CD4-positive, alpha-beta T cell (primary cell): ENCODE data around the gene INSIG1. TPM values are rescaled to one million over a fixed set of nuclear protein-coding genes. Genes with fewer than 3 reads are reported as not detected.

Experiments used
- ATAC-seq: fragments of 200-7000 bp; cut with Tn5 transposase; one replicate; pipeline ENCODE4 v1.10.0; 2022; ENCODE audit warnings: mild to moderate bottlenecking; ENCODE audit not compliant: poor library complexity
- CTCF ChIA-PET: fragments of 350-600 bp; sonication (Branson Sonifier 250); formaldehyde crosslinking; loops from one replicate; lab custom pipeline; 2021; ENCODE audit warnings: antibody characterized with exemption, inconsistent platforms; lab: Charles Lee
- POLR2A ChIA-PET: fragments of 350-600 bp; sonication (Branson Sonifier 250); formaldehyde crosslinking; loops from one replicate; lab custom pipeline; 2021; ENCODE audit warnings: antibody characterized with exemption, inconsistent platforms; lab: Charles Lee
- DNase-seq, 14 experiments: peaks; one replicate each; pipeline ENCODE4 v3.0.0-alpha.2; 2013 to 2020; ENCODE audit warnings: mixed read lengths in 2 of 14
- H3K27ac ChIP-seq, 2 donors: one replicate each; pipeline versions ENCODE4 v1.5.1 to v1.7.0; 2013; ENCODE audit warnings: low read length in 2 of 2, low read depth in 1 of 2, mild to moderate bottlenecking in 1 of 2
- H3K27me3 ChIP-seq, 2 experiments: 1 replicate in 1 of 2; 2 replicates in 1 of 2; pipeline versions ENCODE4 v1.6.1 to v1.7.0; 2013; ENCODE audit warnings: low read length in 2 of 2, control low read depth in 1 of 2, mild to moderate bottlenecking in 1 of 2, moderate library complexity in 1 of 2; ENCODE audit not compliant: insufficient read depth in 2 of 2, control insufficient read depth in 1 of 2
- H3K36me3 ChIP-seq: one replicate; pipeline ENCODE4 v1.6.1; 2013; ENCODE audit warnings: low read length, control low read depth; ENCODE audit not compliant: insufficient read depth
- H3K4me1 ChIP-seq: one replicate; pipeline ENCODE4 v1.6.1; 2013; ENCODE audit warnings: low read length, control low read depth; ENCODE audit not compliant: insufficient read depth
- H3K4me3 ChIP-seq: one replicate; pipeline ENCODE4 v1.5.1; 2013; ENCODE audit warnings: mild to moderate bottlenecking, low read length, moderate library complexity
- H3K9me3 ChIP-seq, 2 experiments: 1 replicate in 1 of 2; 2 replicates in 1 of 2; pipeline versions ENCODE4 v1.6.1 to v1.7.0; 2013; ENCODE audit warnings: low read length in 2 of 2, mild to moderate bottlenecking in 2 of 2, control low read depth in 1 of 2, moderate library complexity in 1 of 2; ENCODE audit not compliant: control insufficient read depth in 1 of 2, insufficient read depth in 1 of 2
- H3K27ac Mint-ChIP-seq: one replicate; pipeline ENCODE4 v1.8.0; 2020; ENCODE audit warnings: mixed read lengths
- H3K27me3 Mint-ChIP-seq: one replicate; pipeline ENCODE4 v1.8.0; 2021; ENCODE audit warnings: mixed read lengths
- H3K36me3 Mint-ChIP-seq: one replicate; pipeline ENCODE4 v1.8.0; 2021; ENCODE audit warnings: low read depth, mixed read lengths
- H3K4me1 Mint-ChIP-seq: one replicate; pipeline ENCODE4 v1.8.0; 2021; ENCODE audit warnings: low read depth, mixed read lengths
- H3K4me3 Mint-ChIP-seq: one replicate; pipeline ENCODE4 v1.8.0; 2020; ENCODE audit warnings: mild to moderate bottlenecking, mixed read lengths
- H3K9me3 Mint-ChIP-seq: one replicate; pipeline ENCODE4 v1.8.0; 2020; ENCODE audit warnings: mixed read lengths
- intact Hi-C, 2 experiments: fragments of 100-400 bp; cut with DNase I in 1 of 2; cut with micrococcal nuclease in 1 of 2; formaldehyde crosslinking; loops; one replicate each; pipeline versions ENCODE4 v1.15.1 to v1.9.0; 2023 to 2025; cut with DNase I, micrococcal nuclease
- total RNA-seq, 174 experiments: library from RNA in 2 of 174; stranded (reverse) in 2 of 174; gene quantifications; one replicate each; pipeline ENCODE4 v1.2.3 and lab custom pipeline; 2021 to 2026
- TF ChIP-seq, protein P1 (sequence below): fragments of 200-600 bp; IDR thresholded peaks from one replicate; pipeline ENCODE4 v1.8.0; 2022; ENCODE audit warnings: antibody characterized with exemption, mild to moderate bottlenecking

The INSIG1 gene
- total RNA-seq, 2 experiments from 2014 or later, result 58.1 to 60.9 TPM

DNA sequence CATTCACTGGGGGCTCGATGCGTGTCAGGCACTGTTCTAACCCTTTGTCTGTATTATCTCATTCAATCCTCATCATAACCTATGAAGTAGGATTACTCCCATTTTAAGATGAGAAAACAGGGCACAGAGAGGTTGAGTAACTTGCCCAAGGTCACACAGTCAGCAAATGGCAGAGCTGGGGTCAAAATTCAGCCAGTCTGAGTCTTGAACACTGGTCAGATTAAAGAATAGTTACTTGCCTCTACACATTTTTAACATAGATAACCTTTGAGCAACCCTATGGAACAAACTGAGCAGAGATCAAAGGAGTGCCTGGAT is 27.2 kb downstream of the INSIG1 start:
- CTCF ChIA-PET, result no interaction called here
- Histone ChIP-seq H3K4me3 (no peak overlapping the region), H3K27me3 (peaks cover 0 to 3% of the 10 kb centered on the region in 2 experiments), H3K9me3 (peaks cover 8 to 24% of the 10 kb centered on the region in 2 experiments), H3K36me3 (no peaks in the 10 kb centered on the region), H3K27ac (no peak overlapping the region), H3K4me1 (peaks cover 6% of the 10 kb centered on the region)
- H3K36me3 Mint-ChIP-seq, result no peaks in the 10 kb centered on the region
- TF ChIP-seq, protein P1, sequence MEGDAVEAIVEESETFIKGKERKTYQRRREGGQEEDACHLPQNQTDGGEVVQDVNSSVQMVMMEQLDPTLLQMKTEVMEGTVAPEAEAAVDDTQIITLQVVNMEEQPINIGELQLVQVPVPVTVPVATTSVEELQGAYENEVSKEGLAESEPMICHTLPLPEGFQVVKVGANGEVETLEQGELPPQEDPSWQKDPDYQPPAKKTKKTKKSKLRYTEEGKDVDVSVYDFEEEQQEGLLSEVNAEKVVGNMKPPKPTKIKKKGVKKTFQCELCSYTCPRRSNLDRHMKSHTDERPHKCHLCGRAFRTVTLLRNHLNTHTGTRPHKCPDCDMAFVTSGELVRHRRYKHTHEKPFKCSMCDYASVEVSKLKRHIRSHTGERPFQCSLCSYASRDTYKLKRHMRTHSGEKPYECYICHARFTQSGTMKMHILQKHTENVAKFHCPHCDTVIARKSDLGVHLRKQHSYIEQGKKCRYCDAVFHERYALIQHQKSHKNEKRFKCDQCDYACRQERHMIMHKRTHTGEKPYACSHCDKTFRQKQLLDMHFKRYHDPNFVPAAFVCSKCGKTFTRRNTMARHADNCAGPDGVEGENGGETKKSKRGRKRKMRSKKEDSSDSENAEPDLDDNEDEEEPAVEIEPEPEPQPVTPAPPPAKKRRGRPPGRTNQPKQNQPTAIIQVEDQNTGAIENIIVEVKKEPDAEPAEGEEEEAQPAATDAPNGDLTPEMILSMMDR, result no peak
- peaks cover 6% of the 10 kb centered on the region for H3K27me3 Mint-ChIP-seq
- H3K4me3 Mint-ChIP-seq, result no peak overlapping the region
- intact Hi-C loops, result no loop called here
- H3K27ac Mint-ChIP-seq, result no peak overlapping the region
- H3K9me3 Mint-ChIP-seq, result peaks cover 2% of the 10 kb centered on the region
- DNase-seq, result no peak
- POLR2A ChIA-PET, result interaction anchor here (1.1 kb wide), 1 partner anchor 26 kb away, joined by 4 read pairs; no protein-coding TSS in a partner anchor
- no peak for ATAC-seq
- H3K4me1 Mint-ChIP-seq, result no peaks in the 10 kb centered on the region

DNA sequence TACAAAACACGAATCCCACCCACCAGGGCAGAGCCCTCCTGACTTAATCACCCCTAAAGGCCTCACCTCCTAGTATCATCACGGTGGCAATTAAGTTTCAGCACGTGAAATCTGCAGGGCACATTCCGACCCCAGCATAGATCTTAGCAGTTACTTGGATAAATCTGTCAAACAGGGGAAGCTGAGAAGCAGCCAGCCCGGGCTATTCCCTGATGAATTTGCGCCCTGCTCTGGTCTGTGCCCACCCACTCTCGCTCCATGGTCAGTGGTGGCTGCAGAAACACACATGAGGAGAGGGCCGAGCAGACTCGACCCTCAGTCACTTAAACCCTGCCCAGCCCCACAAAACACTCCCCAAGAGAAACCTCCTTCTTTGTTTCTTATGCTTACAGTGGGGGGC is 28.7 kb downstream of the INSIG1 start:
- ATAC-seq (no peak), DNase-seq (no peak)
- Mint-ChIP-seq H3K27me3 (peaks cover 6% of the 10 kb centered on the region), H3K9me3 (peaks cover 2% of the 10 kb centered on the region), H3K4me3 (no peak overlapping the region), H3K27ac (no peak overlapping the region), H3K36me3 (no peaks in the 10 kb centered on the region), H3K4me1 (no peaks in the 10 kb centered on the region)
- TF ChIP-seq, protein P1, result no peak
- Histone ChIP-seq H3K9me3 (peaks cover 8 to 26% of the 10 kb centered on the region in 2 experiments), H3K36me3 (no peaks in the 10 kb centered on the region), H3K4me1 (peaks cover 6% of the 10 kb centered on the region), H3K27me3 (peaks cover 0 to 3% of the 10 kb centered on the region in 2 experiments), H3K4me3 (no peak overlapping the region), H3K27ac (no peak overlapping the region)
- ChIA-PET POLR2A (no interaction called here), CTCF (no interaction called here)
- intact Hi-C loops, result no loop called here

DNA sequence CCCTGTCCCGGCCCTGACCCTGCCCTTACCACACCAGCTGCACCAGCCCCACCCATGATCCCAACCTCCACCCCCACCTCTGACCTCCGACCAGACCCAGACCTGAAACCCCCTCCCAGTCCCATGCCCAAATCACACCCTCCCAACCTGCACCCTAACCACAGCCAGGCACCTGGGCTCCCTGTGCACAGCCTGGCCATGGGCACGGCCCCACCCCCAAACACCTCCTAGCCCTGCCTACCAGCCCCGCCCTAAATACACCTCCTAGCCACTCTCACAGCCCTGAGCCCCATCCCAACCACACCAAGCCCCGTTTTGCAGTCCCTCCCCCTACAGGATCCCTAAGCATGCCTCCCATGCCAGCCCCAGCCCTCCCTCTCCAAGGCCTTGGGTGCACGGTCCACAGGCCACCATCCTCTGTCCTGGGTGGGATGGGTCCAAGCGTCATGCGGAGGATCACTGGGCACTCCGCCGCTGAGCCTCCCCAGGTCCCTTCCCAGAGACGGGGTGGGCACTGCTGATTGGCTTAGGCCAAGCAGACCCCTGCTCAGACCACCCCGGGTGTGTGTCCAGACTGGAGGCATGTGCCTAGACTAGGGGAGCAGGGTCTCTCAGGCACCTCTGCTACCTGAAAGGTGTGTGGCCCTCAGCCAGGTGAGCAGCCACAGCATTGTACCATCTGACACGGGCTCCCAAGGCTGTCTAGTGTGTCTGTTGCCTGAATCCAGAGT is 30.1 kb downstream of the INSIG1 start:
- CTCF ChIA-PET, result no interaction called here
- POLR2A ChIA-PET, result interaction anchor here (1.0 kb wide), 1 partner anchor 29 kb away, joined by 3 read pairs; no protein-coding TSS in a partner anchor
- TF ChIP-seq, protein P1, result no peak
- no peaks in the 10 kb centered on the region for H3K36me3 Mint-ChIP-seq
- H3K27me3 Mint-ChIP-seq, result peaks cover 6% of the 10 kb centered on the region
- no peak overlapping the region for H3K27ac Mint-ChIP-seq
- peaks cover 6% of the 10 kb centered on the region for H3K4me1 ChIP-seq
- H3K4me1 Mint-ChIP-seq, result no peaks in the 10 kb centered on the region
- H3K9me3 Mint-ChIP-seq, result peaks cover 2% of the 10 kb centered on the region
- H3K27ac ChIP-seq, result no peak overlapping the region
- H3K9me3 ChIP-seq, result peaks cover 8 to 18% of the 10 kb centered on the region in 2 experiments
- no peak overlapping the region for H3K4me3 ChIP-seq
- H3K4me3 Mint-ChIP-seq, result no peak overlapping the region
- no peaks in the 10 kb centered on the region for H3K36me3 ChIP-seq
- intact Hi-C loops, result no loop called here
- DNase-seq (no peak), ATAC-seq (no peak)
- no peaks in the 10 kb centered on the region for H3K27me3 ChIP-seq
